AG10803 (cell line): ENCODE results near the gene KCNG1.

ENCODE experiments used
- DNase-seq: peaks from one replicate; pipeline ENCODE4 v3.0.0; 2010; ENCODE audit warnings: low read depth
- H3K4me3 ChIP-seq: 2 replicates; pipeline ENCODE4 v1.5.1; 2011; ENCODE audit warnings: mild to moderate bottlenecking, low read length, control low read depth
- CTCF ChIP-seq: conservative IDR thresholded peaks from 2 replicates; pipeline ENCODE4 v1.5.1; 2011; ENCODE audit warnings: mild to moderate bottlenecking, low read length, control low read depth, inconsistent platforms

Gene KCNG1

DNA sequence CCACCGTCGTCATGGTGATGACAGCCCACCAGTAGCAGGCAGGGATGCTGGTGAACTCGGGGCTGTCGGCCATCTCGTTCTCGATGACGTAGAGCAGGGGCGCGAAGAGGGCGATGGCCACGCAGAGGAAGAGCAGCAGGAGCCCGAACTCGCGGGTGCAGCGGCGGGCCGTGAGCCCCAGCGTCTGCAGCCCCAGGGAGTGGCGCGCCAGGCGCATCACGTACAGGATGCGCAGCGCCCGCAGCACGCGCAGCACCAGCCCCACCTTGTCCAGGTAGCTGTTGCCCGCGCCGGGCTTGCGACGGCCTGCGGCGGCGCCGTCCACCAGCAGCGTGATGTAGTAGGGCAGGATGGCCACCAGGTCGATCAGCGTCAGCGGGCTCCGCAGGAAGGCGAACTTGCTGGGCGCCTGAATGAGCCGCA is 18.6 kb downstream of the KCNG1 start:
- no peak overlapping the region for H3K4me3 ChIP-seq
- TF ChIP-seq CTCF: no peak
- DNase-seq: no peak

DNA sequence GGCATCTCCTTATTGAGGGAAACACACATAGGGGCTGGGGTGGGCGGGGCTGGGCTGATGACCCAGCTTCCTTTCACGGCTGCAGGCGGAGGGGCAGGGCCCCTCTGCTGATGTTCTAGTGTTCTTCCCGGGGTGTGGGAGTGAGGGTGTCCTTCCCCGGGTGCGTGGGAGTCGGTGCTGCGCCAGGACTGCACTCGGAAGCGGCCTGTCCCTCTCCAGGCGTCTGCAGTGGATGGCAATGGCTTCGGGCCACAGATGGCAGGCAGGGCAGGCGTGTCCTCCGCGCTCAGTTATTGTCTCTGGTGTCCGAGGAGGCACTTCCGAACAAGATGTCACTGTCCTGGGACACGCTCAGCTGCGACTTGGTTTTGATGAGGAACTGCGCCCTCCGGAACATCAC is 19.2 kb downstream of the KCNG1 start:
- DNase-seq: no peak
- no peak overlapping the region for H3K4me3 ChIP-seq
- TF ChIP-seq CTCF: no peak

DNA sequence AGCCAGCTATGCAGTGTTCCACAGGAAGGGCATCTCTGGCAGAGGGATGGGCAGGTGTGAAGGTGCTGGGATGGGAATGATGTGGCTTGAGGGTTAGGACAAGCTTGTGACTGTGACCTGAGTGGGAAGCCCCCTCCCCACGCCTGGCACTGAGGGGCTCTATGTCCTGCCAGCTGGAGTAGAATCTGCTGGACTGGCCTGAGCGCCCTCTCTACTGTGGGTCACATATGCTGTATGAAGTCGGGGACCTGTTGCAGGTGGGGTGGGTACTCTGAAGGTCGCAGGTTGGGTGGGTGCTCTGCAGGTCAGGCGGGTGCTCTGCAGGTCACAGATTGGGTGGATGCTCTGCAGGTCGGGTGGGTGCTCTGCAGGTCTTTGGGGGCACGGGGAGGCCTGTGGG is 20.3 kb downstream of the KCNG1 start:
- no peak overlapping the region for H3K4me3 ChIP-seq
- no peak for DNase-seq
- no peak for TF ChIP-seq CTCF

- no peak overlapping the region for H3K4me3 ChIP-seq
- DNase-seq: no peak
- TF ChIP-seq CTCF: no peak
Observed at GRCh38 chr20:51001430-51002265, 21.3 kb downstream of the KCNG1 start.

GRCh38 chr20:50999355-50999754 is 23.6 kb downstream of the KCNG1 start:
- H3K4me3 ChIP-seq: no peak overlapping the region

GRCh38 chr20:50996901-50997865 is 25.7 kb downstream of the KCNG1 start:
- peak; percentile 40 for DNase-seq
- H3K4me3 ChIP-seq: no peak overlapping the region
- TF ChIP-seq CTCF: no peak

More at GRCh38 chr20:50999355-50999754, 23.6 kb downstream of the KCNG1 start:
- no peak for TF ChIP-seq CTCF
- no peak for DNase-seq

DNA sequence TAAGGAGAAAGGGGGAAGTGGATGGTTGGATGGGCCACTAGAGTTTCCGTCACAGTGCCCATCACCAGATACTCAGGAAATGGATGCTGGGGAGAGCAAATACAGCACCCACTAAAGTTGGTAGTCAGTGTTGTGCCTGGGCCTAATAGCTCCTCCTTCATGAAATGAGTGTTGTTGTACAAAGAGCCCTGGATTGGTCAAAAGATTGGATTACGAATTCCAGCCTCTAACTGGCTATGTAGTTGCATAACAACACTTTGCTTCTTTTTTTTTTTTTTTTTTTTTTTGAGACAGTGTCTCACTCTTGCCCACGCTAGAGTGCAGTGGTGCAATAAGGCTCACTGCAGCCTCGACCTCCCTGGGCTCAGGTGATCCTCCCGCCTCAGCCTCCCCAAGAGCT is 27.4 kb downstream of the KCNG1 start:
- peak; percentile 66 for DNase-seq
- no peak overlapping the region for H3K4me3 ChIP-seq
- TF ChIP-seq CTCF: no peak
